IMR-90 (cell line): ENCODE data around the gene SERPINB5. TPM values are rescaled to one million over a fixed set of nuclear protein-coding genes. Genes with fewer than 3 reads are reported as not detected.

ENCODE experiments used
- ATAC-seq: fragments of 200-7000 bp; cut with Tn5 transposase; 2 replicates; pipeline ENCODE4 v1.9.1; 2020; ENCODE audit warnings: low read depth, mild to moderate bottlenecking, moderate library complexity
- BruUV-seq: library from RNA; stranded (reverse); fragments of 400-500 nt; replicated peaks from 2 replicates; lab custom pipeline; 2021; lab: Mats Ljungman, UMichigan
- CTCF ChIA-PET: fragments of 300-600 bp; formaldehyde crosslinking; extraction: SDS; loops from one replicate; lab custom pipeline; 2021; ENCODE audit warnings: antibody characterized with exemption; lab: Yijun Ruan, JAX
- POLR2A ChIA-PET: fragments of 300-600 bp; sonication (Branson Sonifier 250); formaldehyde crosslinking; loops from one replicate; lab custom pipeline; 2022; ENCODE audit warnings: antibody characterized with exemption; ENCODE audit not compliant: unreplicated experiment; lab: Charles Lee
- DNase-seq: peaks from one replicate; pipeline ENCODE4 v3.0.0; 2013
- H2AFZ ChIP-seq: replicated peaks from 2 replicates; pipeline ENCODE3; 2013; ENCODE audit warnings: low read length, mild to moderate bottlenecking; ENCODE audit not compliant: poor library complexity
- H2AK5ac ChIP-seq: 2 replicates; pipeline ENCODE4 v1.6.1; 2013; ENCODE audit warnings: low read depth, low read length, inconsistent platforms
- H2AK9ac ChIP-seq: replicated peaks from 2 replicates; pipeline ENCODE3; 2013; ENCODE audit warnings: mild to moderate bottlenecking, low read depth, low read length, moderate library complexity; ENCODE audit not compliant: poor library complexity
- H2BK120ac ChIP-seq: 2 replicates; pipeline ENCODE4 v1.6.1; 2013; ENCODE audit warnings: low read depth, low read length, inconsistent platforms
- H2BK15ac ChIP-seq: 3 replicates; pipeline ENCODE4 v1.6.1; 2013; ENCODE audit warnings: low read depth, low read length, inconsistent platforms
- H2BK20ac ChIP-seq: 2 replicates; pipeline ENCODE4 v1.6.1; 2013; ENCODE audit warnings: low read depth, mild to moderate bottlenecking, inconsistent platforms, low read length, moderate library complexity
- H2BK5ac ChIP-seq: 2 replicates; pipeline ENCODE4 v1.6.1; 2013; ENCODE audit warnings: mild to moderate bottlenecking, low read depth, low read length, inconsistent platforms; ENCODE audit not compliant: poor library complexity, severe bottlenecking
- H3K14ac ChIP-seq: replicated peaks from 2 replicates; pipeline ENCODE4 v1.6.1; 2013; ENCODE audit warnings: low read depth, low read length, inconsistent platforms
- H3K18ac ChIP-seq: 2 replicates; pipeline ENCODE4 v1.6.1; 2013; ENCODE audit warnings: low read depth, low read length, control low read depth
- H3K23ac ChIP-seq: 2 replicates; pipeline ENCODE4 v1.6.1; 2013; ENCODE audit warnings: low read depth, low read length, inconsistent platforms
- H3K27ac ChIP-seq: 2 replicates; pipeline ENCODE4 v1.5.1; 2013; ENCODE audit warnings: mild to moderate bottlenecking, control low read depth, low read length; ENCODE audit not compliant: insufficient read depth
- H3K27me3 ChIP-seq: 2 replicates; pipeline ENCODE4 v1.6.1; 2013; ENCODE audit warnings: low read length; ENCODE audit not compliant: control insufficient read depth, insufficient read depth
- H3K36me3 ChIP-seq: 2 replicates; pipeline ENCODE4 v1.6.1; 2013; ENCODE audit warnings: low read length, mixed read lengths; ENCODE audit not compliant: control insufficient read depth, insufficient read depth
- H3K4ac ChIP-seq: 2 replicates; pipeline ENCODE4 v1.6.1; 2013; ENCODE audit warnings: low read depth, low read length, inconsistent platforms
- H3K4me1 ChIP-seq: 2 replicates; pipeline ENCODE4 v1.6.1; 2013; ENCODE audit warnings: low read length, mixed read lengths; ENCODE audit not compliant: control insufficient read depth, insufficient read depth
- H3K4me2 ChIP-seq: 2 replicates; pipeline ENCODE4 v1.6.1; 2013; ENCODE audit warnings: low read depth, mild to moderate bottlenecking, control low read depth, low read length, moderate library complexity
- H3K4me3 ChIP-seq: 2 replicates; pipeline ENCODE4 v1.5.1; 2013; ENCODE audit warnings: low read depth, mild to moderate bottlenecking, control low read depth, low read length, moderate library complexity; ENCODE audit not compliant: insufficient read depth
- H3K56ac ChIP-seq: 2 replicates; pipeline ENCODE4 v1.6.1; 2013; ENCODE audit warnings: low read length, inconsistent platforms; ENCODE audit not compliant: insufficient read depth; ENCODE audit errors: extremely low read depth
- H3K79me1 ChIP-seq, 2 experiments: 2 replicates each; pipeline ENCODE4 v1.6.1; 2013; ENCODE audit warnings: low read length in 2 of 2, inconsistent platforms in 1 of 2, low read depth in 1 of 2
- H3K9ac ChIP-seq: 2 replicates; pipeline ENCODE4 v1.6.1; 2013; ENCODE audit warnings: low read depth, low read length, control low read depth
- H3K9me1 ChIP-seq: 2 replicates; pipeline ENCODE4 v1.6.1; 2013; ENCODE audit warnings: low read length, inconsistent platforms; ENCODE audit not compliant: insufficient read depth
- H3K9me3 ChIP-seq: 2 replicates; pipeline ENCODE4 v1.6.1; 2013; ENCODE audit warnings: low read length; ENCODE audit not compliant: control insufficient read depth, insufficient read depth
- H4K20me1 ChIP-seq: 2 replicates; pipeline ENCODE4 v1.6.1; 2013; ENCODE audit warnings: low read length, inconsistent platforms; ENCODE audit not compliant: insufficient read depth
- H4K5ac ChIP-seq: 2 replicates; pipeline ENCODE4 v1.6.1; 2013; ENCODE audit warnings: mild to moderate bottlenecking, low read depth, low read length, control low read depth
- H4K8ac ChIP-seq, 2 experiments: 2 replicates each; pipeline ENCODE4 v1.6.1; 2013; ENCODE audit warnings: low read depth in 2 of 2, low read length in 2 of 2, control low read depth in 1 of 2, inconsistent platforms in 1 of 2
- H4K91ac ChIP-seq: 2 replicates; pipeline ENCODE4 v1.6.1; 2013; ENCODE audit warnings: low read depth, low read length, inconsistent platforms; ENCODE audit not compliant: insufficient read depth
- CEBPB ChIP-seq: IDR thresholded peaks from 2 replicates; pipeline ENCODE4 v1.6.1; 2012; ENCODE audit warnings: low read depth, low read length, improper control_type of control experiment
- MAFK ChIP-seq: IDR thresholded peaks from 2 replicates; pipeline ENCODE4 v1.6.1; 2012; ENCODE audit warnings: low read depth, low read length, improper control_type of control experiment
- MAZ ChIP-seq: IDR thresholded peaks from 2 replicates; pipeline ENCODE4 v1.6.1; 2012; ENCODE audit warnings: low read depth, mild to moderate bottlenecking, low read length, improper control_type of control experiment, moderate library complexity, borderline replicate concordance
- NFE2L2 ChIP-seq: fragments of 150-350 bp; IDR thresholded peaks from 2 replicates; pipeline ENCODE4 v1.6.1; 2016; ENCODE audit warnings: low read depth, mild to moderate bottlenecking, low read length
- RCOR1 ChIP-seq: IDR thresholded peaks from 2 replicates; pipeline ENCODE4 v1.6.1; 2012; ENCODE audit warnings: mild to moderate bottlenecking, low read length, improper control_type of control experiment; ENCODE audit not compliant: insufficient replicate concordance
- RFX5 ChIP-seq: IDR thresholded peaks from 2 replicates; pipeline ENCODE4 v1.8.0; 2012; ENCODE audit warnings: low read depth, mild to moderate bottlenecking, low read length, moderate library complexity
- WGBS, 2 experiments: methylation state at CpG; one replicate each; pipeline versions ENCODE4 v1.1.5 to v1.1.7; 2013; ENCODE audit warnings: missing lambda C conversion rate in 2 of 2; ENCODE audit not compliant: insufficient read length in 1 of 2; ENCODE audit errors: extremely low coverage in 2 of 2; 5-methylcytosine and 5-hydroxymethylcytosine counted together
- dilution Hi-C: fragments of 300-500 bp; cut with HindIII; formaldehyde crosslinking; loops from one replicate; pipeline ENCODE4 v1.14.3; 2018; ENCODE audit warnings: low sequenced_read_pairs; ENCODE audit not compliant: unreplicated experiment
- in situ Hi-C: fragments of 300-500 bp; cut with MboI; formaldehyde crosslinking; loops from 3 replicates; pipeline ENCODE4 v1.14.3; 2019; ENCODE audit warnings: low sequenced_read_pairs, inconsistent platforms, mixed read lengths
- intact Hi-C: fragments of 100-400 bp; cut with micrococcal nuclease; formaldehyde crosslinking; loops from 2 replicates; pipeline ENCODE4 v1.10.0; 2022
- polyA plus RNA-seq, 3 experiments: library from polyadenylated mRNA; depleted of rRNA; stranded (reverse); fragments of >200 nt; gene quantifications; 2 replicates each; pipeline ENCODE4 v1.2.3, GENCODE V29; 2012; ENCODE audit warnings: low replicate concordance in 1 of 3
- total RNA-seq: library from RNA; depleted of rRNA; stranded (reverse); fragments of >200 nt; gene quantifications from 2 replicates; pipeline ENCODE4 v1.2.3, GENCODE V29; 2012
- TF ChIP-seq, protein P1 (sequence below): fragments of 150-350 bp; IDR thresholded peaks from 2 replicates; pipeline ENCODE4 v1.6.1; 2017; ENCODE audit warnings: mild to moderate bottlenecking, antibody characterized with exemption, low read length, low read depth

Gene SERPINB5
- total and polyA plus RNA-seq, 2 of the 4 experiments (the other 2 are of a cell fraction) = not detected

DNA sequence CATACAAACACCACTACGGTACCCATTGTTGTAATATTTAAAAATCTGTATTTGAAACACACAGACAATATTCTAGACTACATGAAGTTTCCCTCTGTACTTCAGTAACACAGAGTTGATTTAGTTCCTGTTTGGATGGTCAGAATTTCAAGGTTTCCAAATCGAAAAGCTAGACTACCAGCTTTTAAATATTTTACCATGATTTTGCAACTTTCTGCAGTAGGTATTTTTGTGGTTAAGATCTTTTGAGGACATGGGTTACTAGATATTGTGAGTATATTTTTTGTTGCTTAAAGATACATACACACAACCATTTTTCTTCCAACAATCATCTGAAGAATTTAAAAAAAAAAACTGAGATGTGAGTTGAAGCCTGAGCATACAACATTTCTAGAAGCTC is 10.9 kb downstream of the SERPINB5 start:
- POLR2A ChIA-PET = interaction anchor here (0.6 kb wide), 1 partner anchor 952 kb away, joined by 3 read pairs; no protein-coding TSS in a partner anchor
- DNase-seq = no peak
- no peaks in the 10 kb centered on the region for H3K4me1 ChIP-seq
- H3K36me3 ChIP-seq = no peaks in the 10 kb centered on the region
- H3K79me1 ChIP-seq = no peaks in the 10 kb centered on the region
- in situ Hi-C loops (no loop called here), intact Hi-C loops (no loop called here), dilution Hi-C loops (no loop called here)
- no peak overlapping the region for H2BK15ac ChIP-seq
- H2BK5ac ChIP-seq = no peak overlapping the region
- no peak overlapping the region for H3K4ac ChIP-seq
- no TSS peak for BruUV-seq
- WGBS, 2 experiments = no CpG with 5 or more reads among the region's 2 CpGs
- ATAC-seq = no peak
- no peak overlapping the region for H3K56ac ChIP-seq
- no peak overlapping the region for H4K5ac ChIP-seq
- H4K20me1 ChIP-seq = no peaks in the 10 kb centered on the region
- H3K18ac ChIP-seq = no peak overlapping the region
- H4K91ac ChIP-seq = no peak overlapping the region
- no peak overlapping the region for H3K14ac ChIP-seq
- CTCF ChIA-PET = interaction anchor here (0.6 to 1.4 kb wide), 3 partner anchors 18 to 65 kb away, joined by 3 to 4 read pairs (median 3); partner anchors contain the start of gene VPS4B
- TF ChIP-seq RFX5 (no peak), MAFK (no peak), MAZ (no peak), NFE2L2 (no peak), CEBPB (no peak), RCOR1 (no peak)
- TF ChIP-seq, protein P1, sequence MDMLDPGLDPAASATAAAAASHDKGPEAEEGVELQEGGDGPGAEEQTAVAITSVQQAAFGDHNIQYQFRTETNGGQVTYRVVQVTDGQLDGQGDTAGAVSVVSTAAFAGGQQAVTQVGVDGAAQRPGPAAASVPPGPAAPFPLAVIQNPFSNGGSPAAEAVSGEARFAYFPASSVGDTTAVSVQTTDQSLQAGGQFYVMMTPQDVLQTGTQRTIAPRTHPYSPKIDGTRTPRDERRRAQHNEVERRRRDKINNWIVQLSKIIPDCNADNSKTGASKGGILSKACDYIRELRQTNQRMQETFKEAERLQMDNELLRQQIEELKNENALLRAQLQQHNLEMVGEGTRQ = no peak
- no peak overlapping the region for H2AFZ ChIP-seq
- H3K9ac ChIP-seq = no peak overlapping the region
- H2AK5ac ChIP-seq = no peak overlapping the region
- peaks cover 16% of the 10 kb centered on the region for H3K27me3 ChIP-seq
- H2BK20ac ChIP-seq = no peak overlapping the region
- H3K4me3 ChIP-seq = no peak overlapping the region
- no peak overlapping the region for H2AK9ac ChIP-seq
- H3K9me1 ChIP-seq = no peaks in the 10 kb centered on the region
- no peak overlapping the region for H3K23ac ChIP-seq
- no peaks in the 10 kb centered on the region for H3K9me3 ChIP-seq
- H3K27ac ChIP-seq = no peak overlapping the region
- H2BK120ac ChIP-seq = no peak overlapping the region
- no peak overlapping the region for H4K8ac ChIP-seq
- H3K4me2 ChIP-seq = no peak overlapping the region
